OCI-LY3 (cell line): ENCODE data around the gene DNAI2.

Source experiments
- H2AFZ ChIP-seq: fragments of 200-600, 300-600 bp; shearing (Covaris generic); 2 replicates; pipeline ENCODE4 v1.6.0; 2014; ENCODE audit warnings: antibody characterized with exemption, low read depth, low read length
- H3K27ac ChIP-seq: fragments of 200-600, 300-600 bp; sonication (generic); 2 replicates; pipeline ENCODE4 v1.5.1; 2014; ENCODE audit warnings: mild to moderate bottlenecking, low read length, moderate library complexity, mixed read lengths
- H3K27me3 ChIP-seq: fragments of 200-600, 300-600 bp; sonication (generic); 2 replicates; pipeline ENCODE4 v1.6.1; 2014; ENCODE audit warnings: low read depth, low read length, mixed read lengths
- H3K36me3 ChIP-seq: fragments of 200-600, 300-600 bp; sonication (generic); replicated peaks from 2 replicates; pipeline ENCODE3; 2014; ENCODE audit warnings: low read depth, low read length, mixed read lengths
- H3K4me1 ChIP-seq: fragments of 300-600, 200-600 bp; sonication (generic); 2 replicates; pipeline ENCODE4 v1.6.1; 2014; ENCODE audit warnings: low read length, mixed read lengths
- H3K4me2 ChIP-seq: fragments of 200-600, 300-600 bp; sonication (generic); 2 replicates; pipeline ENCODE4 v1.6.1; 2014; ENCODE audit warnings: low read length, mixed read lengths
- H3K4me3 ChIP-seq: fragments of 300-600, 200-600 bp; sonication (generic); 2 replicates; pipeline ENCODE4 v1.5.1; 2014; ENCODE audit warnings: antibody characterized with exemption, mild to moderate bottlenecking, low read length, moderate library complexity
- H3K79me2 ChIP-seq: fragments of 300-600, 200-600 bp; shearing (Covaris generic); 2 replicates; pipeline ENCODE4 v1.6.1; 2014; ENCODE audit warnings: mild to moderate bottlenecking, low read length, mixed read lengths
- H3K9ac ChIP-seq: fragments of 300-600, 200-600 bp; shearing (Covaris generic); 2 replicates; pipeline ENCODE4 v1.6.0; 2014; ENCODE audit warnings: mild to moderate bottlenecking, low read length, moderate library complexity
- H3K9me3 ChIP-seq: fragments of 200-600, 300-600 bp; shearing (Covaris generic); 2 replicates; pipeline ENCODE4 v1.6.1; 2014; ENCODE audit warnings: low read length, mixed read lengths; ENCODE audit not compliant: insufficient read depth
- H4K20me1 ChIP-seq: fragments of 200-600, 300-600 bp; sonication (generic); 2 replicates; pipeline ENCODE4 v1.6.1; 2016; ENCODE audit warnings: low read length, mixed read lengths; ENCODE audit not compliant: insufficient read depth
- EZH2phosphoT487 ChIP-seq: fragments of 200-600 bp; shearing (Covaris generic); IDR thresholded peaks from 2 replicates; pipeline ENCODE4 v1.6.1; 2018; ENCODE audit warnings: antibody characterized with exemption, mixed run types, low read depth
- TF ChIP-seq, protein P1 (sequence below): fragments of 200-600, 300-600 bp; sonication (generic); IDR thresholded peaks from 2 replicates; pipeline ENCODE4 v1.5.1; 2014; ENCODE audit warnings: antibody characterized with exemption, low read length, low read depth

The DNAI2 gene, protein sequence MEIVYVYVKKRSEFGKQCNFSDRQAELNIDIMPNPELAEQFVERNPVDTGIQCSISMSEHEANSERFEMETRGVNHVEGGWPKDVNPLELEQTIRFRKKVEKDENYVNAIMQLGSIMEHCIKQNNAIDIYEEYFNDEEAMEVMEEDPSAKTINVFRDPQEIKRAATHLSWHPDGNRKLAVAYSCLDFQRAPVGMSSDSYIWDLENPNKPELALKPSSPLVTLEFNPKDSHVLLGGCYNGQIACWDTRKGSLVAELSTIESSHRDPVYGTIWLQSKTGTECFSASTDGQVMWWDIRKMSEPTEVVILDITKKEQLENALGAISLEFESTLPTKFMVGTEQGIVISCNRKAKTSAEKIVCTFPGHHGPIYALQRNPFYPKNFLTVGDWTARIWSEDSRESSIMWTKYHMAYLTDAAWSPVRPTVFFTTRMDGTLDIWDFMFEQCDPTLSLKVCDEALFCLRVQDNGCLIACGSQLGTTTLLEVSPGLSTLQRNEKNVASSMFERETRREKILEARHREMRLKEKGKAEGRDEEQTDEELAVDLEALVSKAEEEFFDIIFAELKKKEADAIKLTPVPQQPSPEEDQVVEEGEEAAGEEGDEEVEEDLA

GRCh38 chr17:74274060-74274708 is at the start of gene DNAI2:
Gene DNAI2 (plus strand): TSS chr17:74274234. CDS start chr17:74281818, 7,584 bp downstream.
- TF ChIP-seq, protein P1, sequence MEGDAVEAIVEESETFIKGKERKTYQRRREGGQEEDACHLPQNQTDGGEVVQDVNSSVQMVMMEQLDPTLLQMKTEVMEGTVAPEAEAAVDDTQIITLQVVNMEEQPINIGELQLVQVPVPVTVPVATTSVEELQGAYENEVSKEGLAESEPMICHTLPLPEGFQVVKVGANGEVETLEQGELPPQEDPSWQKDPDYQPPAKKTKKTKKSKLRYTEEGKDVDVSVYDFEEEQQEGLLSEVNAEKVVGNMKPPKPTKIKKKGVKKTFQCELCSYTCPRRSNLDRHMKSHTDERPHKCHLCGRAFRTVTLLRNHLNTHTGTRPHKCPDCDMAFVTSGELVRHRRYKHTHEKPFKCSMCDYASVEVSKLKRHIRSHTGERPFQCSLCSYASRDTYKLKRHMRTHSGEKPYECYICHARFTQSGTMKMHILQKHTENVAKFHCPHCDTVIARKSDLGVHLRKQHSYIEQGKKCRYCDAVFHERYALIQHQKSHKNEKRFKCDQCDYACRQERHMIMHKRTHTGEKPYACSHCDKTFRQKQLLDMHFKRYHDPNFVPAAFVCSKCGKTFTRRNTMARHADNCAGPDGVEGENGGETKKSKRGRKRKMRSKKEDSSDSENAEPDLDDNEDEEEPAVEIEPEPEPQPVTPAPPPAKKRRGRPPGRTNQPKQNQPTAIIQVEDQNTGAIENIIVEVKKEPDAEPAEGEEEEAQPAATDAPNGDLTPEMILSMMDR: no peak
- TF ChIP-seq EZH2phosphoT487: no peak
- no peaks in the 10 kb centered on the region for H3K4me1 ChIP-seq
- H3K27me3 ChIP-seq: no peaks in the 10 kb centered on the region
- 0 out of 2 replicates have a peak within 1 kb of the TSS, but pooled peaks have one; percentile 65 for H2AFZ ChIP-seq
- H3K36me3 ChIP-seq: no peaks in the 10 kb centered on the region
- no peak within 1 kb of the TSS for H3K4me2 ChIP-seq
- H3K79me2 ChIP-seq: no peaks in the 10 kb centered on the region
- no peaks in the 10 kb centered on the region for H4K20me1 ChIP-seq
- no peaks in the 10 kb centered on the region for H3K9me3 ChIP-seq
- no peak within 1 kb of the TSS for H3K27ac ChIP-seq
- no peak within 1 kb of the TSS for H3K9ac ChIP-seq
- no peak within 1 kb of the TSS for H3K4me3 ChIP-seq

GRCh38 chr17:74224959-74225725 is 48.9 kb upstream of the DNAI2 start:
- Histone ChIP-seq H3K4me2 (no peak overlapping the region), H3K9ac (no peak overlapping the region), H3K4me3 (no peak overlapping the region), H3K9me3 (no peaks in the 10 kb centered on the region), H3K79me2 (no peaks in the 10 kb centered on the region), H3K4me1 (no peaks in the 10 kb centered on the region), H3K27ac (no peak overlapping the region), H3K36me3 (no peaks in the 10 kb centered on the region), H2AFZ (no peak overlapping the region), H3K27me3 (no peaks in the 10 kb centered on the region), H4K20me1 (no peaks in the 10 kb centered on the region)
- TF ChIP-seq EZH2phosphoT487: no peak
- TF ChIP-seq, protein P1: no peak

GRCh38 chr17:74226252-74226651 is 47.8 kb upstream of the DNAI2 start:
- TF ChIP-seq, protein P1: no peak
- TF ChIP-seq EZH2phosphoT487: no peak
- H3K4me2 ChIP-seq: no peak overlapping the region

More at GRCh38 chr17:74226252-74226651, 47.8 kb upstream of the DNAI2 start:
- H2AFZ ChIP-seq: no peak overlapping the region
- no peaks in the 10 kb centered on the region for H4K20me1 ChIP-seq
- no peak overlapping the region for H3K9ac ChIP-seq
- H3K27me3 ChIP-seq: no peaks in the 10 kb centered on the region
- H3K9me3 ChIP-seq: no peaks in the 10 kb centered on the region
- H3K4me3 ChIP-seq: no peak overlapping the region
- no peaks in the 10 kb centered on the region for H3K79me2 ChIP-seq
- H3K27ac ChIP-seq: no peak overlapping the region
- H3K36me3 ChIP-seq: no peaks in the 10 kb centered on the region
- H3K4me1 ChIP-seq: no peaks in the 10 kb centered on the region
